Left renal pelvis (tissue), 4 donors: ENCODE measurements around the gene TMEM98. TPM values are rescaled to one million over a fixed set of nuclear protein-coding genes. Genes with fewer than 3 reads are reported as not detected.
"Not testable (repeated sequence)": the region's sequence is repeated elsewhere in the genome, so short reads cannot be mapped to it uniquely, and the experiment has no call there.

Experiments
- DNase-seq, 4 donors: peaks; one replicate each; pipeline ENCODE4 v3.0.0-alpha.2; 2013; ENCODE audit warnings: low read depth in 4 of 4, low spot score in 3 of 4
- polyA plus RNA-seq, 4 donors: library from polyadenylated mRNA; unstranded; fragments of 120-200 nt; gene quantifications; one replicate each; pipeline ENCODE4 v1.2.1, GENCODE V29; 2013; ENCODE audit not compliant: insufficient read length in 4 of 4

TMEM98 gene
- polyA plus RNA-seq, 4 donors: 198 to 239 (median 214) TPM

GRCh38 chr17:32971171-32971570, 43.2 kb downstream of the TMEM98 start:
- DNase-seq: no peak

GRCh38 chr17:32976131-32976530, 48.2 kb downstream of the TMEM98 start:
- DNase-seq: no peak

- DNase-seq: no peak
Observed at GRCh38 chr17:32976605-32977004, 48.7 kb downstream of the TMEM98 start.

GRCh38 chr17:32980230-32980629, 52.3 kb downstream of the TMEM98 start:
- DNase-seq: no peak

- DNase-seq: not testable (repeated sequence)
Observed at GRCh38 chr17:32981611-32982010, 53.7 kb downstream of the TMEM98 start.

- DNase-seq: no peak
Observed at GRCh38 chr17:32985050-32985756, 57.2 kb downstream of the TMEM98 start.

- DNase-seq: not testable (repeated sequence)
Observed at GRCh38 chr17:32987453-32987805, 59.5 kb downstream of the TMEM98 start.

GRCh38 chr17:32987868-32988267, 59.9 kb downstream of the TMEM98 start:
- DNase-seq: not testable (repeated sequence)

- no peak for DNase-seq
Observed at GRCh38 chr17:32988481-32989101, 60.6 kb downstream of the TMEM98 start.

- DNase-seq: no peak
Observed at GRCh38 chr17:32992321-32993033, 64.5 kb downstream of the TMEM98 start.

GRCh38 chr17:32993977-32994376, 66.0 kb downstream of the TMEM98 start:
- no peak for DNase-seq

Other genes starting within 250 kb of the TMEM98 start
- gene MYO1D, start 51.0 kb upstream of the TMEM98 start, polyA plus RNA-seq: 10 to 100 TPM; 10.3 to 30.6 (median 27.6) TPM
- not detected for gene SPACA3, start 63.7 kb downstream of the TMEM98 start, polyA plus RNA-seq